ENCODE results near the gene LZTS3. TPM values are rescaled to one million over a fixed set of nuclear protein-coding genes. Genes with fewer than 3 reads are reported as not detected.
A peak's percentile ranks its signal among the peaks of the same experiment; 100 is the strongest.

The LZTS3 gene
- total and polyA plus RNA-seq, 2 of the 13 experiments (the other 11 are each of a cell fraction or from before 2014, with no cell fraction given): 10.1 to 31.3 TPM

- TF ChIP-seq GABPB1 (CRISPR knock-in tag; IDR thresholded peaks at IDR 0.05) (peak; percentile 69), RCOR2 (CRISPR knock-in tag; IDR thresholded peaks at IDR 0.05) (no peak; the same call in 1 of the 2 replicates), ZGPAT (CRISPR knock-in tag; IDR thresholded peaks at IDR 0.05) (no peak; the same call in 1 of the 2 replicates), BCL6 (CRISPR knock-in tag; IDR thresholded peaks at IDR 0.05) (no peak), RBFOX2 (IDR thresholded peaks at IDR 0.05; ENCODE audit: low read depth, low read length) (peak; percentile 78), MXI1 (IDR thresholded peaks at IDR 0.05; ENCODE audit: borderline replicate concordance, low read depth, low read length) (0 out of 3 replicates have a peak, but pooled peaks have one; percentile 24), ISL2 (CRISPR knock-in tag; IDR thresholded peaks at IDR 0.05) (no peak), MATR3 (CRISPR knock-in tag; IDR thresholded peaks at IDR 0.05) (no peak), ZBTB8A (CRISPR knock-in tag; IDR thresholded peaks at IDR 0.05; ENCODE audit: borderline replicate concordance, low read depth) (no peak), ZNF317 (CRISPR knock-in tag; IDR thresholded peaks at IDR 0.05) (0 out of 2 replicates have a peak, but pooled peaks have one; percentile 83), POLR2A (IDR thresholded peaks at IDR 0.05; ENCODE audit: insufficient read depth in 1 of 2, low read depth in 2 of 2, low read length in 2 of 2) (no peak; a peak in 1 of 4 replicates), HDAC2 (CRISPR knock-in tag; IDR thresholded peaks at IDR 0.05) (peak; percentile 63), ZNF713 (CRISPR knock-in tag; IDR thresholded peaks at IDR 0.05) (0 out of 2 replicates have a peak, but pooled peaks have one; percentile 80), ZNF546 (CRISPR knock-in tag; conservative IDR thresholded peaks at IDR 0.05) (no peak), BRCA1 (CRISPR knock-in tag; IDR thresholded peaks at IDR 0.05) (no peak), MAFF (IDR thresholded peaks at IDR 0.05; ENCODE audit: low read depth, low read length) (no peak), KAT7 (CRISPR knock-in tag; IDR thresholded peaks at IDR 0.05; ENCODE audit: borderline replicate concordance) (no peak), DRAP1 (CRISPR knock-in tag; IDR thresholded peaks at IDR 0.05) (peak; percentile 8; the same call in 1 of the 2 replicates), TRIM22 (IDR thresholded peaks at IDR 0.05) (no peak), SRSF1 (optimal IDR thresholded peaks at IDR 0.05; ENCODE audit: low read depth, low read length) (no peak), ETS1 (CRISPR knock-in tag; IDR thresholded peaks at IDR 0.05) (no peak)
- TF ChIP-seq, protein P1, sequence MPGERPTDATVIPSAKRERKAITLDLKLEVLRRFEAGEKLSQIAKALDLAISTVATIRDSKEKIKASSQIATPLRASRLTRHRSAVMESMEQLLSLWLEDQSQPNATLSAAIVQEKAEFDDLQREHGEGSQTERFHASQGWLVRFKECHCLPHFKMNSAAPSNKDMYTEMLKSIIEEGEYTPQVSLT (CRISPR knock-in tag; IDR thresholded peaks at IDR 0.05; ENCODE audit: borderline replicate concordance, low read depth): peak; percentile 37; the same call in 1 of the 2 replicates
- TF ChIP-seq, protein P2, sequence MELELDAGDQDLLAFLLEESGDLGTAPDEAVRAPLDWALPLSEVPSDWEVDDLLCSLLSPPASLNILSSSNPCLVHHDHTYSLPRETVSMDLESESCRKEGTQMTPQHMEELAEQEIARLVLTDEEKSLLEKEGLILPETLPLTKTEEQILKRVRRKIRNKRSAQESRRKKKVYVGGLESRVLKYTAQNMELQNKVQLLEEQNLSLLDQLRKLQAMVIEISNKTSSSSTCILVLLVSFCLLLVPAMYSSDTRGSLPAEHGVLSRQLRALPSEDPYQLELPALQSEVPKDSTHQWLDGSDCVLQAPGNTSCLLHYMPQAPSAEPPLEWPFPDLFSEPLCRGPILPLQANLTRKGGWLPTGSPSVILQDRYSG (CRISPR knock-in tag; IDR thresholded peaks at IDR 0.05): peak; percentile 35; the same call in 1 of the 2 replicates
- TF ChIP-seq, protein P3, sequence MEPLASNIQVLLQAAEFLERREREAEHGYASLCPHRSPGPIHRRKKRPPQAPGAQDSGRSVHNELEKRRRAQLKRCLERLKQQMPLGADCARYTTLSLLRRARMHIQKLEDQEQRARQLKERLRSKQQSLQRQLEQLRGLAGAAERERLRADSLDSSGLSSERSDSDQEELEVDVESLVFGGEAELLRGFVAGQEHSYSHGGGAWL (CRISPR knock-in tag; IDR thresholded peaks at IDR 0.05): no peak
These were observed 30.2 kb upstream of the LZTS3 start (continued) for GRCh38 chr20:3203315-3204123.
